Activated T-helper 9 cell treated with anti-CD3 and anti-CD28 coated beads, Interleukin-2, amount 50 U/mL, for 16 hours (primary cell): ENCODE data around the gene PKIG.

Experiments used
- DNase-seq: peaks from one replicate; pipeline ENCODE4 v3.0.0-alpha.2; 2020; ENCODE audit warnings: low read depth

The PKIG gene

GRCh38 chr20:44620030-44620429 is 37.7 kb downstream of the PKIG start:
- DNase-seq: no peak

DNA sequence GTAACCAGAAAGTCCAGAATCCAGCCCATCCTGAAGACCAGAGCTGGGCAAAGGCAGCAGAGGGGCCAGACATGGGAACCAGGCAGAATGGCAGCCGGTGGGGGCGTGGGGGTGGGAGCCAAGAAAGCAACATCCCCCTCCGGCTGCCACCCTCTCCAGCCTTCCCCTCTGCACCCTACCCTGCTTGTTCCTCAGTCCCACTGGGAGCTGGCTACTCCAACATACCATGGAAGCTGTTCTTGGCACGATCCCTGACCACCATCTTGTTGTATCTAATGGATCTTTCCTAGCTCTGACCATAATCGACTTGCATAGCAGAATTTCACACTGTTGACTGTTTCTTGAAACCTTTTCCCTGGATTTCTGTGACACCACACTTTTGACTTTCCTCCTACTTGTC is 38.9 kb downstream of the PKIG start:
- DNase-seq: no peak

GRCh38 chr20:44621939-44622338 is 39.6 kb downstream of the PKIG start:
- no peak for DNase-seq

- DNase-seq: no peak
Measured at GRCh38 chr20:44622501-44623270, 40.3 kb downstream of the PKIG start.

- no peak for DNase-seq
Measured at GRCh38 chr20:44624152-44624551, 41.8 kb downstream of the PKIG start.

- no peak for DNase-seq
Measured at GRCh38 chr20:44624743-44625271, 42.4 kb downstream of the PKIG start.

DNA sequence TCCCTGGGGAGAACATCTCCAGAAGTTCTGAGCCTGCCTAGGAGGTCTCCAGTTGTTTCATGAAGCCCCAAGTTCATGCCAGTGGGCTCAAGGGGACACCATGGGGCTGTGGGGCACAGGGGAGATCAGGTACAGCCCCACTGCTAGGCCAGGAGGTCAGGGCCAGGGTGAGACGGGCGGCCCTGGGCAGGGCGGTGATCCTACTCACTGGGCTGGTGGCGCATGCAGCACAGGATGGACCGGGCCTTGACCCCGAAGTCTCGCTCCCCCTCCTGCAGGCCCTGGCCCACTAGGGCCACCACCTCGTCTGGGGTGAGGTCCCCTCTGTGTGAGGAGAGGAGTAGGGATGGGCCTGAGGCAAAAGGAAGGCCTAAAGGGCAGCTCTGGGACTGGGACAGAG is 43.0 kb downstream of the PKIG start:
- no peak for DNase-seq

DNA sequence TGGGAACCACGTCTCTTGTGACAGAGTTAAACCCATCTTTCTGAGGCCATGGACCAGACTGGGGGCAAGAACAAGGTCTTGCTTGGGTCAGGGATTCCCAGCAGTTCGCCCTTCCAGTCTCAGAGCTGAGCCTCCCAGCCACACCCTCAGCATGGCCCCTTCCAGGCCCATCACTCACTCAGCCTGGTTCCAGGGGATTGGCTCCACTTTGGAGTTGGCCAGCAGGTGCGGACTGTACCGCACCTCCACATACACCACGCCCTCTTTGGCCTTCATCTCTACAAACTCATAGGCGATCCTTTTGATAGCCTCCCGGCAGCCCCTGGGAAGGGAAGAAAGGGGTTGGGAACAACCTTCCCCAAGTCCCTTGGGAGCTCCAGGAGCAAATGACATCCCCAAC is 43.9 kb downstream of the PKIG start:
- no peak for DNase-seq

- no peak for DNase-seq
Measured at GRCh38 chr20:44627364-44628010, 45.1 kb downstream of the PKIG start.

- no peak for DNase-seq
Measured at GRCh38 chr20:44629017-44629385, 46.6 kb downstream of the PKIG start.

- DNase-seq: no peak
Measured at GRCh38 chr20:44629542-44629941, 47.2 kb downstream of the PKIG start.

- no peak for DNase-seq
Measured at GRCh38 chr20:44630297-44630696, 47.9 kb downstream of the PKIG start.

GRCh38 chr20:44632103-44632752 is 49.8 kb downstream of the PKIG start:
- DNase-seq: no peak

GRCh38 chr20:44633187-44633810 is 50.9 kb downstream of the PKIG start:
- DNase-seq: no peak

DNA sequence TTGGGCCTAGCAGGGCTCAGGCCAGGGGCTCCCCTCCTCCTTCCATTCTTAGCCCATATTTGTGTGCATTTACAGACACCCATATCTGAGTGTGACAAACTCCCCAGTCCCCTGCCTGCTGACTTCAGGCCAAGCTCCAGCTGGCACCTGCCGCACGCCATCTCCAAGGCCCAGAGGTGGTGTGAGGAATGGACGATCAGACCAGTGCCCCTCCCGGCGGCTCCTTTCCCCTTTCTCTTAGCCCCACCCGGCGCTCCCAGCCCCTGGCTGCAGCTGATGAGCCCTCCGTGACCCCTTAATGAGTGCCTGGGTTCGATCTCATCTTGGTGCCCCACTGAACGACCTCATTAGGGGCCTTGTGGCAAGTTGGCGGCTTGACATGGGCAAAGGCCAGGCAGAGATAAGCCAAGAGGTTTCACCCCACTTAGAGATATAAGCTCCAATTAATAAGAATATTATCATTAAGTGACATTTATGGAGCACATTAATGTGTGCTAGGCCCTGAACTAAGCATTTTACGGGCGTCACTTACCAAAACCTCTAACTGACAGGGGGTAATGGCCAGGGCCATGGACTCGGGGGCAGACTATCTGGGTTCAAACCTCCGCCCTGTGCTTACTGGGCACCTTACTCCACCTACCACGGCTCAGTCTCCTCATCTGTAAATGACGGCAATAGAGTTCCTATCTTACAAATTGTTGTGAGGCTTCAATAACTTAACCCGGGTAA is 51.7 kb downstream of the PKIG start:
- no peak for DNase-seq

DNA sequence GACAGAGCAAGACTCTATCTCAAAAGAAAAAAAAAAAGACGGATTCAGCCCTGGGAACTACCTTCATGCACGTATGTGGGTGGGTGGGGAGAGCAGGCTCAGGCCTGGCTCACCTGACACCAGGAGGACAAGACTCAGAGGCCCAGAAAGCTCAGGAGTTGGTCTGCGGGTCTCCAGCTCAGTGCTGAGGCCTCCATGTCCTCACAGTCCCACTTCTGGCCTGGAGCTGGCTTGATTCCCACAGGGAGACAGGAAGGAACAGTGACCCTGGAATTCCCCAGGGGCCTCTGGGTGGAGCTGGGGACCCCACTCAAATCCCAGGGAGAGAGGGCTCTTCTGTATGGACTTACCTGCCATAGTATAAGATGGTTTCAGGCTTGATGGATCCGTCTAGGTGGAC is 53.5 kb downstream of the PKIG start:
- no peak for DNase-seq

DNA sequence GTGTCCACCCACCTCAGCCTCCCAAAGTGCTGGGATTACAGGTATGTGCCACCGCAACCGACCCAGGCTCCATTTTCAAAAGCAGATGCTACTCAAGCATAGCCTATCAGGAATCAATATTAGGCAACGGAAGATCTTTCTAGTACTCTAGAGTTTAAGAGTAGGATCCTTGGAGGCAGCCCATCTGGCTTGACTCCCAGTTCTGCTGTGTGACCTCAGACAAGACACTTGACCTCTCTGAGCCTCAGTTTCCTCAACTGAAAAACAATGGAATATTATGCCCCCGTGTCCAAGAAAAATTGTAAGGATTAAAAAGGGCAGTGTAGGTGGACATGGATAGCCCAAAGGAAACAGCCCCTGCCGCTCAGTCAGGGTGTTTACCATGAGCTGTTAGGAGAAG is 54.7 kb downstream of the PKIG start:
- no peak for DNase-seq

DNA sequence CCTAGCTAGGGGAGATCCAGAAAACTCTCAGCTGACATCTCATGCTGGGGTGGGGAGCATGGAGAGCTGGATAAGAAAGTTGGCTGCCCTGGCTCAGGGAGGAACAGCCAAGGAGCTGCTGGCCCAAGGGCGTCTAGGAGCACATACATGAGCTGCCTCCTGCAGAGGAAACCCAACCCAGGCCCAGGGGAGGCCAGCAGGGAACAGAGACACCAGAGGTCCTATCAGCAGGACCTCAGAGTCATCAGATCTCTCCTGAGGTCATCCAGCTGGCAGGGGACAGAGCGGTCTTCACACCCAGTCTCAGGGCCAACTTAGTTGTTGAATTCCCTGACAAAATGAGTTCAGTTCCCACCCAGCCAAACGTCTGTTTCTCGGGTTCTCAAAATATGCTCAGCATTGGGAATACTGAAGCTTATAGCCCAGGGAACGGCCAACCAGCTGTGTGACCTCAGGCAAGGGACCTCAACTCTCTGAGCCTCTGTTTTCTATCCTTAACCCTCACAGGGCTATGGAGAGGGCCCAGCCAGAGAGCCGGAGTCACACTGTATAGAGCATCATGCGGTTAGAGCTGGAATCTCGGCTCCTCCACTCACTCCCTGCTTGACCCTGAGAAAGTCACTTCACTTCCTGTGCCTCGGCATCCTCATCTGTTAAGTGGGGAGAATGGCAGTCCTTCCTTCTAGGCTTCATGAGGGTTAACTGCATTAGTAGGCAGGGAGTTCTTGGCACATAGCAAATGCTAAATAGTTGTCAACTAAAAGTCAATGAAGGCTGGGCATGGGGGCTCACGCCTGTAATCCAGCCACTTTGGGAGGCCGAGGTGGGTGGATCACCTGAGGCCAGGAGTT is 55.4 kb downstream of the PKIG start:
- no peak for DNase-seq

DNA sequence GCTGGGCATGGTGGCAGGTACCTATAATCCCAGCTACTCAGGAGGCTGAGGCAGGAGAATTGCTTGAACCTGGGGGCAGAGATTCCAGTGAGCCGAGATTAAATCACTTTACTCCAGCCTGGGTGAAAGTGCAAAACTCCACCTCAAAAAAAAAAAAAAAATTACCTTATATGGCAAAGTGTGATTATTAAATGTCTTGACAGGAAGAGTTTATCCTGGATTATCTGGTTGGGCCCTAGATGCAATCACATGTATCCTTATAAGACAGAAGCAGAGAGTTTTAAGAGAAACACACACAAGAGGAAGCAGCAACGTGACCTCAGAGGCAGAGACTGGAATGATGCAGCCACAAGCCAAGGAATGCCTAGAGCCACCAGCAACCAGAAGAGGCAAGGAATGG is 58.1 kb downstream of the PKIG start:
- DNase-seq: no peak

DNA sequence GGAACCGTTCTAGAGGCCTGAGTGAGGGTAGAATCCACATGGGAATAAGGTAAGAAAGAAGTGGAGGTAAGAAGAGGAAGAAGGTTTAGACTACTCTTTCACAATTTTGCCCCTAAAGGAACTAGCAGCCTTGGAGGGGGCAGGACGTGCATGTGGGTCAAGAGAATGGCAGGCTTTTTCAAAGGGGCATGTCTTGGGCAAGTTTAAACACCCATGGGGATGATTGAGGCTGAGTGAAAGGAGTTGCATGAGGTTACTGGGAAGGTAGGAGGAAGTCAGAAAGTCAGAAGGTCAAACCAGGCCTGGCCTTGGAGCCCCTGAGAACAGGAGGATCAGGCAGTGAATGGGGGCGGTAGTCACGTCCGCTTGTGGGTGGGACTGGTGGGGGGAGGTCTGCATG is 58.9 kb downstream of the PKIG start:
- no peak for DNase-seq
